ENCODE measurements around the gene BPIFA3.
A peak's percentile ranks its signal among the peaks of the same experiment; 100 is the strongest.

BPIFA3 gene

DNA sequence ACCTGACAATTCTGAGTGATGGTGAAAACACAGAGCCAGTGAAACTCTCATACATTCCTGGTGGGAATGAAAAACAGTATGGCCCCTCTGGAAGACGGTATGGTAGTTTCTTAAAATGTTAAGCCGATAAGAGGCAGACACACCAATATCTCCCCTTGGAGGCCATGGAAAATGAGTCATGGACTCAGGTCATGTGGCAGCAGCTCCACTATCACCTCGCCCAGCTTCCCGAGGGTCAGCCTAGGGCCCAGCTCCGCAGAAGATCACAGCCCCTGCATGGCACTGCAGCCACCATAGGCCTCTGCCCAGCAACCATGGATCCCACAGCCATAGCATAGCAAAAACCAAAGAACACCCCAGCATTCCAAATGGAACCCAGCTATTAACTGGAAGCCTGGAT, 40.1 kb downstream of the BPIFA3 start:
- H3K27me3 Mint-ChIP-seq, result no peaks in the 10 kb centered on the region
- intact Hi-C loops (cut with micrococcal nuclease), result no loop called here
- H3K9me3 Mint-ChIP-seq, result no peaks in the 10 kb centered on the region
- no peaks in the 10 kb centered on the region for H3K36me3 Mint-ChIP-seq (ENCODE audit: low read depth)
- no peak overlapping the region for H3K4me3 Mint-ChIP-seq
- peaks cover 27% of the 10 kb centered on the region for H3K4me1 Mint-ChIP-seq (ENCODE audit: low read depth)
- H3K27ac Mint-ChIP-seq, result no peak overlapping the region

DNA sequence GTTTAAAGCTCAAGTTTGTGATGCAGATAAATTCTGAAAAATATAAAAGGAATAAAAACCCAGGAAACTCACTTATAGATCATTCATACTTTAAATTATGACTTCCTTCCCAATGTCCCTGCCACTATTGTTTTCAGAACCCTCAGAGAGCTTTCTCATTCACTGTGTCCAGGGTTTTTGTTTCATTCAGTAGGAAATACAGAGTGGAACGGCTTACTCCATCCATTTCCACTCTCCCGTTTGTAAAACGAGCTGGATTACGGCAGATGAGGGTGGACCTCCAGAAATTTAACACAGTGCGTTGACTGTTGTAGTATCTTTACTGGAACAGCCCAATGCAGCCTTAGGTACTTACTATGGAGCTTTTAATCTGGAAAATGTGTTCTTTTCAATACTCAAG, 42.2 kb downstream of the BPIFA3 start:
- no peak overlapping the region for H3K27ac Mint-ChIP-seq
- no peaks in the 10 kb centered on the region for H3K27me3 Mint-ChIP-seq
- intact Hi-C loops (cut with micrococcal nuclease), result no loop called here
- H3K4me3 Mint-ChIP-seq, result no peak overlapping the region
- no peaks in the 10 kb centered on the region for H3K9me3 Mint-ChIP-seq
- peaks cover 37% of the 10 kb centered on the region for H3K4me1 Mint-ChIP-seq (ENCODE audit: low read depth)
- no peaks in the 10 kb centered on the region for H3K36me3 Mint-ChIP-seq (ENCODE audit: low read depth)

DNA sequence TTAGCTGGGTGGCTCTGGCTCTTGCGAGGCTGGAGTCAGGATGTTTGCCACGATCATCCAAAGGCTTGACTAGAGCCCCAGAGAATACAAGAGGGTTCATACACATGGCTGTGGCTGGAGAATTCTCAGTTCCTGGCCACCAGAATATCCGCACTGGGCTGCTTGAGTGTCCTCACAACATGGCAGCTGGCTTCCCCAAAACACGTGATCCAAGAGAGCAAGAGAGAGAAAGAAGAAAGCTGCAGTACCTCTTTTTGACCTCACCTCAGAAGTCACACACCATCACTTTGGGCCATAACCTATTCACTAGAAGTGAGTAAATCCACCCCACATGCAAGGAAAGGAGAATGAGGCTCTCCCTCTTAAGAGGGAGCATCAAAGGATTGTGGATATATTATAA, 44.3 kb downstream of the BPIFA3 start:
- Mint-ChIP-seq H3K4me1 (ENCODE audit: low read depth) (peaks cover 29% of the 10 kb centered on the region), H3K27ac (peak overlapping the region; percentile 54), H3K36me3 (ENCODE audit: low read depth) (no peaks in the 10 kb centered on the region), H3K4me3 (no peak overlapping the region), H3K9me3 (no peaks in the 10 kb centered on the region), H3K27me3 (no peaks in the 10 kb centered on the region)
- intact Hi-C loops (cut with micrococcal nuclease), result no loop called here

DNA sequence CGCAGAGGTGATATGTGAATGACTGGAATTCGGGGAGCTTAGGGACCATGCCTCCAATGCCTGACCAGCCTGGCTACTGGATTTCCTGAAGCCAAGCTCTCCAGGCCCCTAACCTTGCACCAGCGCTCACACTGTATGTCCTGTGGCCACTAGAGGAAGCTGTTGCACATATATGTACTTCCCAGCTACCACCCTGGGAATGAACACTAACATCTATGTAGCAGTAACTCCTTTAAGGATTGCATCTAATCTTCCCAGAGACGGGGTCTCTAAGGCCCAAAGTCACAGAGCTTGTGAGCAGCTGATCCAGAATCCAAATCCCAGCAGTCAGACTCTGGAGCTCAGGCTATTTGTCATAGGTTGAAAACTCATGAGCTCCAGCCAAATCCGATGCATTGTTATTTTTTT, 45.5 kb downstream of the BPIFA3 start:
- intact Hi-C loops (cut with micrococcal nuclease), result no loop called here
- no peak overlapping the region for H3K4me3 Mint-ChIP-seq
- peak overlapping the region; percentile 54 for H3K27ac Mint-ChIP-seq
- H3K36me3 Mint-ChIP-seq (ENCODE audit: low read depth), result no peaks in the 10 kb centered on the region
- no peaks in the 10 kb centered on the region for H3K27me3 Mint-ChIP-seq
- H3K9me3 Mint-ChIP-seq, result no peaks in the 10 kb centered on the region
- peaks cover 34% of the 10 kb centered on the region for H3K4me1 Mint-ChIP-seq (ENCODE audit: low read depth)

DNA sequence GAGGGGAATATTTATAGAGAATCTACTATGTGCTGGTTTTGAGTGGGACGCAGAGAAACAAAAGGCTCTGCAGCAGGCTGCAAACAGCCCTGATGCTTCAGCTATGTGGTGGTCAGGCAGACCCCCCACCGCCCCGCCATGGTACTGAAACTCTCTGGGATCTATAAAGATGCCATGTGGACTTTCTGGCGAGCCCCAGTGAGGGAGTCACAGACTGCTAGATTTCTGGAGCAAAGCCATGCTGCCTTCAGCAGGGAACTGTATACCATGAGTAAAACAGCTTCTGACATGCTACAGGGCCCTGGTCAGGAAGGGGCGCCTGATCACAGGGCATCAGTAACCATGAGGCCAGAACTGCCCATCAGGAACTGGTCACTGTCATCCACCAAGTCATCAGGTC, 46.6 kb downstream of the BPIFA3 start:
- intact Hi-C loops (cut with micrococcal nuclease), result no loop called here
- no peak overlapping the region for H3K4me3 Mint-ChIP-seq
- H3K27ac Mint-ChIP-seq, result no peak overlapping the region
- peaks cover 44% of the 10 kb centered on the region for H3K4me1 Mint-ChIP-seq (ENCODE audit: low read depth)
- no peaks in the 10 kb centered on the region for H3K9me3 Mint-ChIP-seq
- no peaks in the 10 kb centered on the region for H3K36me3 Mint-ChIP-seq (ENCODE audit: low read depth)
- H3K27me3 Mint-ChIP-seq, result no peaks in the 10 kb centered on the region

DNA sequence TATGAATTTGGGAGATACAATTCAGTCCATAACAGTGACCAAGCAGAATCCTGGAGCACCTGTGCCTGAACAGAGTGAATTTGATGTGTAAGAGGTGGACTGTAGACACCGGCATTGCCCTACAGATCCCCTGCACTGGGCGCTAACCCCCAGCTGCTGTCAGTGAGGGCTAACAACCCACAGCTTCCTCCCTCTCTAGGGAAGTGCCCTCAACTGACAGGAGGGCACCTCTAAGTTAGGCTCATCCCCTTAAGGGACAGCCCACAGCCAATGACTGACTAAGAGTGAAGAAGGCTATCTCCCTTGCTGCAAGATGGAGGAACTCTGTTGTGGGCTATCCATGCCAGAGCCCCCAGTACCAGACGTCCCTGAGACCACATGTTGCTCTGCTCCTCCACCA, 50.5 kb downstream of the BPIFA3 start:
- Mint-ChIP-seq H3K4me3 (no peak overlapping the region), H3K27me3 (no peaks in the 10 kb centered on the region), H3K27ac (no peak overlapping the region), H3K36me3 (ENCODE audit: low read depth) (no peaks in the 10 kb centered on the region), H3K9me3 (no peaks in the 10 kb centered on the region), H3K4me1 (ENCODE audit: low read depth) (peaks cover 35% of the 10 kb centered on the region)
- intact Hi-C loops (cut with micrococcal nuclease), result no loop called here

DNA sequence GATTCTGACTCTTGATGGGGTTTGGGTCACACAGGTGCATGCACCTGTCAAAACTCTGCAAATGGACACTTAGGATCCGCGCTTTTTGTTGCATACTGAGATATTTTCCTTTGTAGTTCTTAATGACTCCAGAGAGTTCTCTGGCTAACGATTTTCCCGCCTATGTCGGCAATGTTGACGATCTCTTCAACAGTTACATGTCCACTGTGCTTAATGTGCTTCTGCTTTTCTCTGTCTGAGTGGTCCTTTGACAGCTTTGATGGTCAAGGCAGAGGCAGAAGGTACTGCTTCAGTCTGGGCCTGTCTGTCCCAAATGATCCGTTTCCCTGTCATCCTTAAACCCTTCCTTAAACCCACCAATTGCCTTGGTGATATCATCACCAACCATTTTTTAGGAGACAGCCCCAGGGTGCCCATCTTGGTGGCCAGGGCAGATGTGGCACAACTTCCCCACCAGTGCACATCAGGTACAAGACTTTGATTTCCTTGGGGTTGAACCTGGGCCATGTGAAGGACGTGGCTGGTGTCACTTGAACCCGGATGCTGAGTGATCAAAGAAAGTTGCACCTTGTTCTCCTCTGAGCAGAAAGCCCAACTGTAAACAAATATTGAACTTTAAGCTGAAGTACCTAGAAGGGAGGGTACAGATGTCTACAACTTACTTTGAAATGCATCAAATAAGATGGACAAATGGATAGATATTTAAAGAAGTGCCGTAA, 55.2 kb downstream of the BPIFA3 start:
- Mint-ChIP-seq H3K4me1 (ENCODE audit: low read depth) (peaks cover 23% of the 10 kb centered on the region), H3K4me3 (no peak overlapping the region), H3K36me3 (ENCODE audit: low read depth) (no peaks in the 10 kb centered on the region), H3K27me3 (peaks cover 1% of the 10 kb centered on the region), H3K27ac (no peak overlapping the region), H3K9me3 (no peaks in the 10 kb centered on the region)
- intact Hi-C loops (cut with micrococcal nuclease), result no loop called here

DNA sequence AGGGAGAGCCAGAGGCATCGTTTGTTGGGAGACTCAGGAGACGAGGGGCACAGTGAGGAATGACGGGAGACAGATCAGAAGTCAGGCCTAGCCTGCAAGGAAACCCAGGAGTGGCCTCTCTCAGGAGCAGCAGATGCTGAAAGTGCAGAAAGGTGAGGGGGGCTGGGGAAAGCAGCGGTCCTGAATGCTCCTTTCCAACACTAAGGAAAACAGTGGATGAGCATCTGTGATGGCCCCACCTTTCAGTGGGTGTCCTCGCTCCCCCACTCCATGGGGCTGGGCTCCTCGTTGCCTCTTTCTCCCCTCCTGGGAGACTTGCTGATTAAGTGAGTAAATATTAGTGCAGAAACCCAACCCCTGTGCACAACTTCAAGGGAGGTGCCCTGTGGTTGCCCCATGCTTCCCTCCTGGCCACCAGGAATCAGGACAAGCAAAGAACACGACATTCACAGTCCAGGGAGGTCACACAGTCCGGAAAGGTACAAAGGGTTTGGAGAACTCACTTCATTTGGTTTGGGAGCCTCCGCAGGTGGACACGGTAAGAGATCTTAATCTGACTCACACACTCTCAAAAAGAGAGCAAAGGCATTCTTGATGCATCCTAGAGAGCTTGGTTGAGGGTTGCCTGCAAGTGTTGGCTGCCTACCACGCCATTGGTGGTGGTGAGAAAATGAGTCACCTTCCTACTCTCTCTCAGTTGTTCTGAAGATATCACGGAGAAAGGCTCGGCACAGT, 56.1 kb downstream of the BPIFA3 start:
- H3K27me3 Mint-ChIP-seq, result peaks cover 4% of the 10 kb centered on the region
- no peaks in the 10 kb centered on the region for H3K36me3 Mint-ChIP-seq (ENCODE audit: low read depth)
- H3K27ac Mint-ChIP-seq, result no peak overlapping the region
- no peaks in the 10 kb centered on the region for H3K9me3 Mint-ChIP-seq
- peaks cover 23% of the 10 kb centered on the region for H3K4me1 Mint-ChIP-seq (ENCODE audit: low read depth)
- H3K4me3 Mint-ChIP-seq, result no peak overlapping the region
- intact Hi-C loops (cut with micrococcal nuclease), result no loop called here

DNA sequence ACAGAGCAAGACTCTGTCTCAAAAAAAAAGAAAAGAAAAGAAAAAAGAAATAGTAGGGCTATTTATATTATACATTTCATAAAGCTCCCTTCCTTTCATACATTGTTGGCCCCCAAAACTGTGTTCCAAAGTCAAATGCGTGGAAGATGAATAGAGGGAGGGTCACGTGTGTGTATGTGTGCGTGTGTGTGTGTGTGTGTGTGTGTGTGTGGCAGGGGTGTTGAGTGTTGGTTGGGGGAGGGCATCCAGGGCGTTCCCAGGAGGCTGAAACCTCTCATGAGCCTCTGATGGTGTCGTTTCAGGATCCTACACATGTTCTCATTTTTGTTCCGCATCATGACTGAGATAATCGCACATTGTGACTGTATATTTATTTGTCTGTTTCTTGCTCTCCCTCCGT, 58.1 kb downstream of the BPIFA3 start:
- H3K9me3 Mint-ChIP-seq, result no peaks in the 10 kb centered on the region
- H3K4me1 Mint-ChIP-seq (ENCODE audit: low read depth), result peaks cover 9% of the 10 kb centered on the region
- peaks cover 4% of the 10 kb centered on the region for H3K27me3 Mint-ChIP-seq
- intact Hi-C loops (cut with micrococcal nuclease), result no loop called here
- H3K27ac Mint-ChIP-seq, result no peak overlapping the region
- H3K4me3 Mint-ChIP-seq, result no peak overlapping the region
- no peaks in the 10 kb centered on the region for H3K36me3 Mint-ChIP-seq (ENCODE audit: low read depth)

DNA sequence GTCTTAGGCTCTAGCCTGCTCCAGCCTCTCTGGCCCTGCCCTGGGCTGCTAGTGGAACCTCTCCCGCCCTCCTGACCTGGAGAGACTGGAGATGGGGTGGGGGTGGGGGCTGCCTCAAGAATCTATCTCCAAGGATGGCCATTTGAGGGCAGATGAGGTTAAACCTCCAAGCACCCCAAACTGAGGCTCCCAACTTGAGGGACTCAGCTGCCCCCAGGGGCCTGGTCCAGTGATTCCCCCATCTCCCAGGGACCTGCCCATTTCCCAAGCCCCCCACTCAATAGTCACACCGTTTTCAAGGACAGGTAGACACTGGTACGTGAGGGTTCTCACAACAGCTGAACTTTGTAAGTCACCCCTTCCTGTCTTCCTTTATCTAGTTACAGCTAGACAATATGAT, 58.7 kb downstream of the BPIFA3 start:
- no peak overlapping the region for H3K4me3 Mint-ChIP-seq
- H3K27me3 Mint-ChIP-seq, result peaks cover 4% of the 10 kb centered on the region
- H3K36me3 Mint-ChIP-seq (ENCODE audit: low read depth), result no peaks in the 10 kb centered on the region
- H3K9me3 Mint-ChIP-seq, result no peaks in the 10 kb centered on the region
- H3K27ac Mint-ChIP-seq, result no peak overlapping the region
- intact Hi-C loops (cut with micrococcal nuclease), result no loop called here
- peaks cover 9% of the 10 kb centered on the region for H3K4me1 Mint-ChIP-seq (ENCODE audit: low read depth)

DNA sequence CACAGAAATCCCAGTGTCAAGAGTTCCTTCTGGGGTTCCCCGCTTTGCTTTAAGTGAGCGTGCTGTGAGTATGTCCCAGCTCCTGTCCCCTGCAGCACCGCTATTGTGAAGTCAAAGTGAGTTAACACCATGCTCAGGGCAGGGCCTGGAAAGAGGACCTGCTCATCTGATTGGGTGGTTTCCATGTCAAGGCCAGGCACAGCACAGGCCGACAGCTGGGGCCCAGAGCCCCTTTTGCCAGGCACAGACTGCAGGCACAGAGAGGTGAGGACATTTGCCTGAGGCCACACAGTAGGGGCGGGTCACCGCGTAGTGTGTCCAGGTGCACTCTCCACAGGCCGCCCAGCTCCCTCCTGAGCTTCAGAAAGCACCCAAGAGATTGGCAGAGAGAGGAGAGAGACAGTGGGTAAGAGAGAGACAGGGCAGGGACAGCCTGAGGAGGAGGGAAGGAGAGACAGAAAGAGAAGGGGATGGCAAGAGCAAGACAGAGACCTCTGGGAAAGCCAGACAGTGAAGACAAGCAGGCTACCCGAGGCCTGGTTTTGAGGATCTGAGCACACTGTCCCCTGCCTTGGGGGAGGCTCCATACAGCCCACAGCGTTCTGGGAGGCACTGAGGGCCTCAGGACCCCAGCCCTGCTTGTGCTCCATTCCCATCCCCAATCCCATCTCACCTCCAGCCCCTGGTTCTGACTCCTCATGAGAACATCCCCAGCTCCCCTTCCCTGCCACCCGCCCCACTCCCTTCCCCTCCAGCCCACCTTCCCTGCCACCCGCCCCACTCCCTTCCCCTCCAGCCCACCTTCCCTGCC, 59.4 kb downstream of the BPIFA3 start:
- intact Hi-C loops (cut with micrococcal nuclease), result no loop called here
- Mint-ChIP-seq H3K9me3 (no peaks in the 10 kb centered on the region), H3K27me3 (peaks cover 4% of the 10 kb centered on the region), H3K4me3 (no peak overlapping the region), H3K36me3 (ENCODE audit: low read depth) (no peaks in the 10 kb centered on the region), H3K27ac (no peak overlapping the region), H3K4me1 (ENCODE audit: low read depth) (peaks cover 9% of the 10 kb centered on the region)
